NCI-H2107 (cell line): Measurements from ENCODE around the gene ZBTB20.
A peak's percentile ranks its signal among the peaks of the same experiment; 100 is the strongest.

ENCODE experiments used
- DNase-seq: peaks from one replicate; lab custom pipeline; 2025; lab: John Stamatoyannopoulos, UW

ZBTB20 gene

DNA sequence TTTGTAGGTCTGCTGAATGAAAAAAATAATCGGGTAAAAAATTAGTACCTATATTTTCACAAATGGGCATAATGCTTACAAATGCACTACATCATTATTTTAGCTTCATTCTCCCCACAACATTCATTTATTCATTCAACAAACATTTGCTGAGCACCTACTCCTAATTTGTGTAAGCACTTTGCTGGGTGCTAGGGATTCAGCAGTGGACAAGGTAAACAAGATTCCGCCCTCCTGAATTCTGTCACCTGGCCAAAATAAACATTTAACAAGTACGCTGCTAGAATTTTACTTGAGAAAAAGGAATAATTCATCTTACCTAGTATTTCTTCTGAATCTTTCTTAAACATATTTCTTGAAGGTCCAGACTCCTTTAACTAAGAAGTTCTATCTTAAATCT is 781.2 kb downstream of the ZBTB20 start:
- DNase-seq = no peak

DNA sequence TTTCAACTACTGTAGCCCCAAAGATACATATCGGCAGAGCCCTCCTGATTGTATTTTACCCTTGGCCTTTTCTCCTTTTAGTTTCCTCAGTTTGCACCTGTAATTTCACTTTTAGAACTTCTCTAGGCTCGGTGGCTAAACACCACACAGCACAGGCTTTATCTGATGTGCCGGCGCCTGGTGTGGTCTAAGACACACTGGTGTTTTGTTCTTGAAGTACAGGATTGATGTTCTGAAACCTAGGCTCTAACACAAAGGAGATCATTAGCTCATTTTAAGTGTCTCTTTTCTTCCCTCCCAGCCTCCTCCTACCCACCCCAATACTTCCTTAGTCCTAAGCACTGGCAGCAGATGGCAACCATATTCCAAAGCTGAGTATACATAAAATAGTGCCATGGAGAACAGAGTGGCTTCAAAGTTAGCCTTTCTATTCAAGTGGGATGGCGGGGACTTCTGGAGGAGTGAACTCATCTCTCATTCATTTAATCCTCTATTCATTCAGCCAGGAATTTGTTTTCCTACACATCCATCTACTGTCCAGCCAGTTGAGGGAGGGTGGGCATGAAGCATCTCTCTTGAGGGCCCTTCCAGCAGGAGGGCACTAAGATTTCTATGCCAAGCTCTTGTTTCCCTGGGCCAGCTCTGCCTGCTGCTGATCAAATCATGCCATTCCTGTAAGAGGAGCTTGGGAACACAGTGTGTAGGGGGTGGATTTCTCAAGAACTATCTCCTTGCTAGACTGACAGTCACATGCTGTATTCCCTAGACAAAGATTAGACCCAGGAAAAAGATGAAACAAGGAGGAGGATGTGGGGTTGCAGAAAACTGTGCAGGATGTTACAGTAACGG is 782.1 kb downstream of the ZBTB20 start:
- DNase-seq = no peak

DNA sequence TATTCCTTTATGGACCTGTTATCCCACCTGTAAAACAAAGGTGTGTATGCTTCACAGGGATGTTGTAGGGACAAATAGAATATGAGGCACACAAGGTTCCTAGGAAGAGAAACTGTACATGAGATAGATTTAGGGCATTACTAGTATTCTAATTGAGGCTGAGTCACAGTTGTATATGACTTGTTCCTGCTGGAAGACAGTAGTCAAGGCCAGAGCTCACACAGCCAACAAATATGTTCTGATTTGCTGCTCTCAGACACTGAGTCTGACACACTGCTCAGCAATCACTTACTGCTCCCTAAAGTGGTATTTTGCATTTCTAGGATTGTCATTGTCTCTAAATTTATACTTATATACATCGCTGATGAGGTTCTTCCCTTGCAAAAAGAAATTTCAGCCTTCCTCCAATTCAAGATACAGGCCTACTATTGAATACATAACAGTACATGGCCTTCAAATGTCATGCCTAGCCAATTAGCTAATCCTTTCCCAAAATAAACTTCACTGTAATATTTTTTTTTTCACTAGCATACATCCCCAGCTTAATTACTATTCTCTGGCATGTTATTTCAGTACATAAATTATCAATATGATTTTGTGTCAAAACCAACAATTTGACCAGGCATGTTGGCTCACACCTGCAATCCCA is 783.4 kb downstream of the ZBTB20 start:
- no peak for DNase-seq

DNA sequence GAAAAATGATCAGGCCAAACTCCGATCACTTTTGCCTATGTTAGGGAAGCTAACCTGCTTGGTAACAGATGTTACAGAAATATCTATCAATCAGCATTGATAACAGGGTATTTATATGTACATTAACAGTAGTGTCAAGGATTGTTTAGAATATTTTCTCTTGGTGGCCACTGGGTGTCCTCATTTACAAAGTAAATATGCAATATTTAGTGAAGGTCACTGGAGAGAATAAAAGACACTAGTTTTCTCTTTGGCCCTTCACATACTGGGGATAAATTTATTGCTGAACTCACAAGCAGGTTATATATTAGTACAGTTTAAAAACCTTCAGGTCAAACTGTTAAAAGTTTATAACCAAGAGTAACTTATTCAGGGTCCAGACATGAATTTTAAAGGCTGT is 784.3 kb downstream of the ZBTB20 start:
- no peak for DNase-seq

DNA sequence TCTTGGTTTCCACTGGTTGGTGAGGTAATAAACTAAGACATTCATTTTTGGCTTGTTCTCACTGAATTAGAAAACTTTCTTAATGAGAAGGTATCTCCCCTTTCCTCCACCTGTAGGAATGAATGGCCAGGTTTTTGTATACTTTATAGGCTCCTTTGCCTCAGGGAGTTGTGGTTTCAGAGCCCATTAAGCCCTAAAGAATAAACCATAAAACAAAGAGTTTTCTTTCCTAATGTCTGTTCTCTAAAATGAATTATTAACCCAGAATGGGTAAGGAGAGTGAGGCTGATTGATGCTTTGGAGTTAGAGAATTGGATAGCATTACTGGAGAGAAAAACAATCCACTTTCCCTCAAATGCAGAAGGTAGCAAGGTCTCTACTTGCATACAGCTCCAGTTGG is 785.7 kb downstream of the ZBTB20 start:
- no peak for DNase-seq

DNA sequence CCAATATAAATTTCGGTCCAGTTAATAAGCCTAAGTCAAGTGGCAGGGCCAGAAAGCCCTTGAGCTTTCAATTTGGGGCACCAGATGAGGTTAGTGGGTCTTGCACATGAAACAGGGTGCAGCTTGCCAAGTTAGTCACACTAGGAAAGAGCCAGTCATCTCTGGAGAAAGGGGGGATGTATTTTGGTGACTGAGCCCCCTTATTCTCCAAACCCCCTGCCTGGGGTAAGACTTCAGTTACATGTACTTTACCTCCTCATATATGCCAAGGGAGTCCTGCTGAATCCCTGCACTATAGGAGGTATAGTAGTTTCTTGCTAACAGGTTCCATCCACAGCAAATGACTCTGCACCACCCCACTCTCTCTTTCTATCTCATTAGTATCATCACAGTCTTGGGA is 790.6 kb downstream of the ZBTB20 start:
- no peak for DNase-seq

DNA sequence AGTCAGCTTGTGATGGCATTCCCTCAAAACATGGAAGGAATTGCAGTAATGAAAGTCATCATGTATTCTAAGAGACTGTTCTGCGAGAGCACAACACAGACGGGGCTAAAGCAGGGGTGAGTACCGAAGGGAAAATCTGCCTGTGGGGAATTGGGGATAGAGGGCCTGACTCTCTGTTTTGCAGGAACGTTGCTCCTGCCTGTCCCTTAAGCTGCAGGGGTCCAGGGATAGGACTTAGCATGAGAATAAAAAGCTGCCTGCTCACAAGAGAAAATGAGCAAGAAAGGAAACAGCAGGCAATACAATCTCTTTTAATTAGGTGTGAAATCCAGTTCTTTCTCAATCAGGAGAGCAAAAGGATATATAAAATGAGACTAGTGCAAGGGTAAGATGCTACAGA is 791.0 kb downstream of the ZBTB20 start:
- DNase-seq = no peak

DNA sequence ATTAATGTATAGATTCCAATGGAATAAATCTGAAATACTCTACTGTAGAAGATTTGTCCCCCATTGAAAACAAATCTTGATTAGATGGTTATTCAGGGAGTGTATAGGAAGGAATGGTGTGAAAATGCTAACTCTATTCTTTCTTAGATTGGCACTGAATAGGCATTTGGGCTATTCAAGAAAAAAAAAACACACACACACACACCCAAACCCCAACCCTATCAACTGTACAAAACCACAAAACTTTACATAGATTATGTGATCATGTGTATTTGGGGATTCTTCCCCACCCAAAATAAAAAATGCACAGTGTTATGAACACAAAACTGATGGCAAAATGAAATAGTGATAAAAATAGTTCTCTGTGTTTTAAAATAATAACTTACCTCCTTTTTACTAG is 791.4 kb downstream of the ZBTB20 start:
- no peak for DNase-seq

DNA sequence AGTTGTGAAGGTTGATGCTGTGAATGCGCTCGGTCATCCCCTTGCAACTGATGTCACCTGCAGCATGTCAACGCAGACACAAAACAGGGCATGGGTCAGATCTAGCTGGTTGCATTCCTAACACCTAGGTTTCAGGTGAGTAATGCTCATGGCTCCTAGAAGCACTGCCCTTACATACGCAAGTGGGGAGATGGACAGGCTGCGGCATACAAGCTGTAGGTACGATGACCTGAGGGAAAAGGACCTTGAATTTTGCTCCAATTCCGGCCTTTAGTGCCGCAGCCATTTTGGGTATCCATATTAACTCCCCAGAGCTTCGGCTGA is 795.3 kb downstream of the ZBTB20 start:
- DNase-seq = no peak

DNA sequence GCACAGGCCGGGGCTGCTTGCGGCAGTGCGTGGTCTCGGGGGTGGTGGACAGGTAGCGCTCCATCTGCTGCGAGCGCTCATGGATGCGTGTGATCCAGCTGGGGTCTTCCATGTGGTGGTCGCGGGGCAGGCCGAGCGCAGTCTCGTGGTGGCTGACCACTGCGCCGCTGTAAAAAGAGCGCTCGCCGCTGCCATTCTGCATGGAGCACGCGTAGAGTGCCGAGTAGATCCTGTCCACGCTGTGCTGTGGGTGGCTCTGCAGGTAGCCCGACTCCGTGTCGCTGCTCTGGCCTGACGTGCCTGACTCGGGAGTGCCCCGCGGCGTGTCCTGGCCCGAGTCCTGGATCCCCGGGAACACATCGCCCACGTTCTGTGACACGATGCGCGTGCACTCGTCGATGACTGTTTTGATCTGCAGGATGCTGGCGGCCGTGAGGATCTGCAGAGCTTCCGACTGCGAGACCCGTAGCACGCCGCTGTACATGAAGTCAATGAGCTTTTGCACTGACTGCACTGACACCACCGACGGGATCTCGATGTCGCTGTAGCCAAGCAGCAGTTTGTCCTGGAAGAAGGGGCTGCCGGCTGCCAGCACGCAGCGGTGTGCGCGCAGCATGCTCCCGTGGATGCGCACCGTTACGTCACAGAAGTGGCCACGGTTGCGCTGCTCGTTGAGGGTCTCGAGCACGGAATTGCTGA is 795.8 kb downstream of the ZBTB20 start:
- no peak for DNase-seq

DNA sequence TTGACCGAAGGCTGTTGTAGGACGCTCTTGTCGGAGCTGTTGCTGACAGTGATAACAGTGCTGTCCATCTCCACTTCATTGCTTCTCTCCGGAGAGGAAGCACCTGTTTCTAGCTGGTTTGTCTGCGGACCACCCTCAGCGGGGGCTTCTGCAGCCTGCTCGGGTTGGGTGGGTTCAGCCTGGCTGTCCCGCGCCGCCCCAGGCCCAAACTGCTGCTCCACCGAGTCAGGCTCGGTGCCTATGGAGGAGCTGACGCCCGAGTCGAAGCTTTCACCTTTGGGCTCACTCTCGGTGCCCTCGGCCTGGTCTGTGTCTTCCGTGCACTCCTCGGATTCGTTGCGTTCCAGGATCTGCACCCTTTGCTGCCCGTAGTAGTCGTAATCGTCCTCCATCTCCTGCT is 796.4 kb downstream of the ZBTB20 start:
- no peak for DNase-seq

DNA sequence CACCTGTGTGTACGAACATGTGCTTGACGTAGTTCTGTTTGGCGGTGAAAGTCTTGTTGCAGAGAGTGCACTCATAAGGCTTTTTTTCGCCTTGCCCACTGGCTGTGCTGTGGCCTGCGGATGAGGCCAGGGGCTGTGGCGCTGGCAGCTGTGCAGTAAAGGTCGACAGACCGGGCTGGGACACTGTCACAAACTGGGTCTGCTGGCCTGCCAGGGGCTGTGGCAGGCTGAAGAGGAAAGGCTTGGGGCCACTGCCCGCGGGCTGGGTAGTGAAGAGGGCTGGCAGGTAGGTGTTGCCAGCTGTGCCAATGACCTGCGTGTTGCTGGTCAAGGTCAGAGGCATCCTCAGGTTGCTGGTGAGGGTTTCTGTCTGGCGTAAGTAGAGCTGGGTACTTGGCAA is 796.8 kb downstream of the ZBTB20 start:
- DNase-seq = no peak

DNA sequence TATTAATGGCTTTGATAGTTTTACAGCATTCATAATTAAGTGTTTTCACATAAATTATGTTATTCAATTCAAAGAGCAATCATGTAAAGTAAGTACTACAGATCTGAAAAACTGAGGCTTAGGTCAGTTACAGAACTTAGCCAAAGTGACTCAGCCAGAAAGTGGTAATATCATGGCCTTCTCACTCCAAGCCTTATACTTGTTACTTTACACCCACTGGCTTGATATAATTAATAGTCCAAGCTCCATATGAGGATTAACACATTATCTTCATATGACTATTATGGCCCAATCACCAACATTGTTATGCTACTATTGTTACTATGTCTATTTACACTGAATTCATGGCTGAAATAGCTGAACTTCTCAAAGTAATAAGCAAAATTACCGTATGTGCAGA is 802.6 kb downstream of the ZBTB20 start:
- DNase-seq = no peak

DNA sequence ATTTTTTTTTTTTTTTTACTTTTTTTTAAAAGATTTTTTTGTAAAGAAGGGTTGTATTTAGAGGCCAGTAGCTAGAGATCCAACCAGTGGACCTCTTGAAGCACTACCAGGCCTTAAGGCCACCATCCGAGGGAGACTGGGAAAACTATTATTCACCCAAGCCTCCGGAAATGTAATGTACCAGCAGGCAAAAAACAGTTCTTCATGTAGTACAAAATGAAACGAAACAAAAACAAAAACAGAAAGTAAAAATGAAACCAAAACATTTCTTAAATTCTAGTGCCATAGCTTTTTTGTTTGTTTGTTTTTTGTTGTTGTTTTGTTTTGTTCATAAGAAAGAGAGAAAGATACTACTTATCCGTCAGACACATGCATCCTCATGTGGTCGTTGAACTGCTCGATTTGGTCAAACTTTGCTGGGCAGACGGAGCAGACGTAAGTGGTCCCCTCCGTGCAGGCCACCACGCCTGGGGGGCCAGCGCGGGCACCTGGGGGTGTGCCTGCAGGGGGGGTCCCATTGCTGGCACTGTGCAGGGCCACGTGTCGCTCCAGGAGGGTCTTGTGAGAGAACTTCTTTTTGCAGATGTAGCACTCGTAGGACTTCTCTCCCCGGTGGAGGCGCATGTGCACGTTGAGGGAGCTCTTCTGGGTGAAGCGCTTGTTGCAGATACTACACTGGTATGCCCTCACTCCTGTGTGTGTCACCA is 808.3 kb downstream of the ZBTB20 start:
- no peak for DNase-seq

DNA sequence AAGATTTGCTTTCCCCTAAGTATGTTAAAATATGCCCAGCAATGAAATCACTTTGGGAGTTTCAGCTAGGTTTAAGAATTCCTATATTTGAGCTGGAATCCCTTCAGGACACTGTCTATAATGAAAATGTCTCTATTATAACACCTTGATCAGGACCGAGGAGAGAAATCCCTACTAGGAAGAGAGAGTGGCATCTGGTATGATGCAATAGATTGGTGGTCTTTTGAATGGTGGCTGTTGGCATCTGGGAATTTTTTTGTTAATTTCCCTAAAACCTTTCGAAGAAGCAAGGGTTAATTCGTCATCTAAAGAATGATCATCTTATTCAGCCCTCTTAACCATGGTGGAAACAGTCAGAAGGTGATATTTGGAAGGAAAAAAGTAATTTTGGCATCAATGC is 810.2 kb downstream of the ZBTB20 start:
- no peak for DNase-seq

DNA sequence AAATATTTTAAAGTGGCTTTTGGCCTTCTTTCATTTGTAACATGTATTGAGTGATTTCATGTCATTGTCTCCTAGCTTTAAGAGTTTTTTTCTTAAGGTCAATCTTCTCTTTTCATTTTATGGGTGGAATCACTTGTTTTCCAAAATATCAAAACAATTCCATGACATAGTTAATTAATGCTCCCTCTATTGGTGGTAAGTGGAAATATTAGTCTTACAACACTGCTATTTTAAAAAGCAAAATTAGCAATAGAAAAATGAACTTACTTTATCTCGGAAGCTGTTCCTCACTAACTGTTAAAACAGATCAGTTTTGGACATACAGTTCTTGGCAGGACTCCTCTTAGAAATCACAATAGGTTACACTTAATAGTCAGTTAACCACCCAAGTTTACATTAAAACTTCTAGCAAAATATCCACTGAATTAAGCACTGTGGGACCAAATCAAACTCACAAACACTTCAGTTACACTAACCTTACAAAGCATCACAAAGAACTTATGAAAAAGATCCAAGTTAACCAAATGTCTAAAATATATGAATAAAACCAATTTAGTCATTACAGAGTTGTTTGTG is 810.9 kb downstream of the ZBTB20 start:
- DNase-seq = no peak

DNA sequence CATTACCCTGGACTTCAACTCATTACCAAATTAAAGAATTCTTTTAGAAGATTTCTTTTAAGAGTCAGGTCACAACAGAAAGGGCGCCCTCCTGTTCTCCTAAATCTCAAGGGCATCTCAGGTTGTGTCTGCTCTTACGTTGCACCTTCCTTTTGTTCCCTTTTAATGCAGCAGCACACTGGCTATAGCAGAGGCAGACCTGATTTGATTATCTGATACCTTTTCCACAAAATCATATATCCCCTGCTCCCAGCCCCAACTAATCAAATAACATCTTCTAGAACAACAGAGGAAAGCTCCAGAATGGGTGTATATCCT is 813.2 kb downstream of the ZBTB20 start:
- DNase-seq = no peak

DNA sequence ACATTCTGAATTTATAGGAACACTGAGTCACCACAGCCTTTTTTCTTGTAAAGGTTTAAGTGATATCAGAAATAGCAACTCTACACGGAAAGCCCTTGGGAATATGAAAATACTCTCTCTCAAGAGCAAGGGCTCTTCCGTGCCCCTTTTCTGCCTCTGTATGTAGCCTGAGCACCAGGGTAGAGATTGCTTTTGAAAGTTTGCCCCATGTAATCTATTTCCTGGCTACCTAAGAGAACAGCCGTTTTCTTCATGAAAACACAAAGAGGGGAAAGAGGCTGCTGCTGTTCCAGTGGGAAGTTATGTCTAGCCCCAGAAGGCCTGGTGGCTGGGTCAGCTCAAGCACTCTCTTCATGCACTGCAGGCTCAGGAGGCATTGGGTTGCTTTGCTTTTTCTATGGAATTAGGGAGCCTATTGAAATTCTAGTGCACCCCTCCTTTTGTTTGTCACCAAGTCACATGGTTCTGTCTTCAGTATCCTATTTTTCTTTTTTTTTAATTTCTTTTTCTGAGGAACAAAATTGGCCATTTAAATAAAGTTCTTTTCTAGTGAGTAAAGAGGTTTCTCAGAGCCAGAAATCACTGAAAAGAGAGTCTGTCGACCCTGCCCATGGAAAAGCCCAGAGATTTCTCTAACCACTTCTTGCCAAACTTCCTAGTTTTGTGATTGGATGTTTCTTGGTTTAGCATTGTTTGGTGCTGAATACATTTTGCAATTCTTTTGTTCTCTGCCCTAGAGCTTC is 813.7 kb downstream of the ZBTB20 start:
- DNase-seq = peak; percentile 29

DNA sequence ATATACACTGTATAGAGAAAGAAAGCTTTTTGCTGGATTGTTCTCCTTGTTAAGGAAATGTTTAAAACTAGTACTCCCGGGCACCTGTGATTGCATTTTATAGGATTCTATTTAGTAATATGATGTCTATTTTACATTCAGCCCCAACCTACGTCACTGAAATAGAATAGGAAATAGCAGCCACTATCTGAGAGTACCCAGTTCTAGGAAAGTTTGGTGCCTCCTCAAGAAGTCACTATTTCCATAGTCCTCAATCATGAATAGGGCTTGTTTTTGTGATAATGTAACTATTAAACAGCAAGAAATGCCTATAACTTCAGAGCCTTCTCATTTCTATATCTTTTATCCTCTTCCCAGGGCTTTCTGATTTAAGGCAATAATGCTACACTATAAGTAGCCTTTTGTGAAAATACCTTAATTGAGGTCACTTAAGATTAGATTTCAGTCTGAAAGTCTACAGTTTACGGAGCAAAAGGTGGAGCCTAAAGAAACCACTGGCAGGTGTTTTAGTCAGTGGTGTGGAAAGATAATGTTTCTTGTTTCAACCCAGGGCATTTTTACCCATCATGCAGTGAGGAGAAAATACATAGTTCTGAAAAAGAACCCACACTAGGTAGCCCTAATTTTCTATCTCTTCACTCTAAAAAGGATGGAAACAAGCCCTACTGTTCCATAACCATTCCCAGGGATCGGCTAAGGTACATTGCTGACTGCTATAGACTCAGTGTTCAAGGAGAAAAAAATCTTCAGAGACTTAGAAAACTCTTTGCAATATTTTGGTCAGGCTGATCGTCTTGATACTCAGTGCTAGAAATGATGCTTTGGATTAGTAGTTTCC is 814.5 kb downstream of the ZBTB20 start:
- peak; percentile 32 for DNase-seq

DNA sequence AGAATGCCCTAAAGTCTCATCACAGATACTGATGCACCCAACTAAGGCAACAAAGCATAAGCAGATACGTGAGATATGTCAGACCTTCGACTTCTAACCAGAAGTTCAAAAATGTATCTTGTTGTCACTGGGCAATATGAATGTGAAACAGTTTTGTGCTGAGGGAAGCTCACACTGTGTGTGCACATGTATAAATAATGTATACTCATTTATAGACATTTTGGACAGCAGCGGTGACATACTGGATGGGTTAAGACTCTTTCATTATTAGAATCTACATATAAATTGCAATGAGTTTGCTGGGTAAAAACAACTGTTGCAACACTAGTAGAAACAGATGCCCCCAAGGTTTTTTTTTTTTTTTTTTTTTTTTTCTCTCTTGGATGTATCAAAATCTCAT is 815.4 kb downstream of the ZBTB20 start:
- no peak for DNase-seq

DNA sequence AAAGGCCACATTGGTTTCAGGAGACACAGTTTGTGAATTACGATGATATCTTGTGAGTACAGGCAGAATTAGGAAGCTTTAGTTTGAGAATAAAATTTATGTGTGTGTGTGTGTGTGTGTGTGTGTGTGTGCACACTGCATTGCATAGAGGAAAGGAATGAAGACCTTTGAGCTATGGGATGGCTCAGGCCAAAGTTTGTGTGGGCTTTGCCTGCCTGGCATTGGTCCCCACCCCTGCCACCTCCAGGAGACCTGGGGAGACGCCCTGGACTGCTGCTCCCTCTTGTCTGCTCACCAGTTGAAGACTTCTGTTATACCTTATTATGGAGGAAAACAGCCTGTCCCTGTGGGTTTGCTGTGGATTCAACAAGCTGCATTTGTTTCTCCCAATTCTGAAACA is 816.1 kb downstream of the ZBTB20 start:
- no peak for DNase-seq
